ENCODE data around the gene RABL2A. TPM values are rescaled to one million over a fixed set of nuclear protein-coding genes. Genes with fewer than 3 reads are reported as not detected.
"Not testable (repeated sequence)": the region's sequence is repeated elsewhere in the genome, so short reads cannot be mapped to it uniquely, and the experiment has no call there.

Gene RABL2A
- total and polyA plus RNA-seq, 12 donors = 3.5 to 14.9 (median 7.3) TPM

- Histone ChIP-seq H3K4me1 (peaks cover 0 to 32% (median 19%) of the 10 kb centered on the region in 9 donors), H3K36me3 (no peaks in the 10 kb centered on the region), H3K27ac (no peak overlapping the region), H3K27me3 (no peaks in the 10 kb centered on the region), H3K9me3 (peaks cover 0 to 6% (median 0%) of the 10 kb centered on the region in 11 donors), H3K4me3 (no peak overlapping the region)
- DNase-seq (no peak), ATAC-seq (no peak)
- 83 to 85% methylated on average over 8 of the region's 8 CpGs for WGBS, 2 donors
- intact Hi-C loops (cut with DNase I) = no loop called here
- TF ChIP-seq CTCF (IDR thresholded peaks at IDR 0.05) = no peak
These were observed 52.4 kb downstream of the RABL2A start for GRCh38 chr2:113679457-113679856.

GRCh38 chr2:113685471-113685870, 58.4 kb downstream of the RABL2A start:
- peaks cover 0 to 6% (median 0%) of the 10 kb centered on the region in 11 donors for H3K9me3 ChIP-seq
- intact Hi-C loops (cut with DNase I) = no loop called here
- ATAC-seq = no peak
- H3K4me1 ChIP-seq = no peaks in the 10 kb centered on the region
- WGBS, 2 donors = 79 to 84% methylated on average over 8 of the region's 8 CpGs
- no peak for TF ChIP-seq CTCF (IDR thresholded peaks at IDR 0.05)
- no peaks in the 10 kb centered on the region for H3K36me3 ChIP-seq
- no peak for DNase-seq
- H3K4me3 ChIP-seq = no peak overlapping the region
- no peak overlapping the region for H3K27ac ChIP-seq
- H3K27me3 ChIP-seq = no peaks in the 10 kb centered on the region

GRCh38 chr2:113686537-113686936, 59.5 kb downstream of the RABL2A start:
- Histone ChIP-seq H3K4me1 (no peaks in the 10 kb centered on the region), H3K4me3 (no peak overlapping the region), H3K9me3 (peaks cover 0 to 6% (median 0%) of the 10 kb centered on the region in 11 donors), H3K27me3 (no peaks in the 10 kb centered on the region), H3K27ac (no peak overlapping the region), H3K36me3 (no peaks in the 10 kb centered on the region)
- no peak for TF ChIP-seq CTCF (IDR thresholded peaks at IDR 0.05)
- intact Hi-C loops (cut with DNase I) = no loop called here
- ATAC-seq (no peak), DNase-seq (no peak)
- 88 to 89% methylated on average over 2 of the region's 2 CpGs for WGBS, 2 donors

- 66 to 69% methylated on average over 3 of the region's 3 CpGs for WGBS, 2 donors
- H3K4me3 ChIP-seq = not testable (repeated sequence)
These were observed 63.8 kb downstream of the RABL2A start for GRCh38 chr2:113690871-113691270.

More at GRCh38 chr2:113690871-113691270, 63.8 kb downstream of the RABL2A start:
- H3K27me3 ChIP-seq, DNase-seq, H3K36me3 ChIP-seq, H3K27ac ChIP-seq, ATAC-seq, H3K9me3 ChIP-seq: not testable (repeated sequence)
- H3K4me1 ChIP-seq = peaks cover 0 to 24% (median 2%) of the 10 kb centered on the region in 9 donors
- intact Hi-C loops (cut with DNase I) = loop anchor here in 2 of 10 donors (10.0 kb wide), 1 partner anchor 86 kb away; no protein-coding TSS in a partner anchor

Small RNA genes lying within 50 kb of the gene (microRNA-seq; reads per million reads assigned to microRNA genes)
- gene MIR1302-3 = 0 reads per million in 2 donors

Other genes with a start within 250 kb of the RABL2A start
- 10 to 100 TPM; 24.1 to 41.1 (median 29.8) TPM for gene ZNG1B, start 189.6 kb upstream of the RABL2A start, total RNA-seq
- 10 to 100 TPM; 19.7 to 41.5 TPM for gene ZNG1B, start 189.6 kb upstream of the RABL2A start, polyA plus RNA-seq
- gene FOXD4L1, start 128.6 kb upstream of the RABL2A start, total RNA-seq = under 1 TPM in 3 of 10 donors, not detected in 7; 0.09 to 0.13 (median 0.12) TPM
- gene FOXD4L1, start 128.6 kb upstream of the RABL2A start, polyA plus RNA-seq = under 1 TPM in 1 of 2 donors, not detected in 1; 0.06 TPM
- 10 to 100 TPM; 52.9 to 67.1 (median 59.2) TPM for gene SLC35F5, start 129.4 kb downstream of the RABL2A start, total RNA-seq
- gene SLC35F5, start 129.4 kb downstream of the RABL2A start, polyA plus RNA-seq = 10 to 100 TPM; 18.3 to 21.0 TPM

Measured in heart right ventricle (tissue), 16 donors.